BE2C (cell line): ENCODE data around the gene CGB3.

ENCODE experiments used
- DNase-seq: peaks from one replicate; pipeline ENCODE4 v3.0.0-alpha.2; 2020
- H3K27me3 ChIP-seq: fragments of 250-450 bp; sonication (Bioruptor Pico); 2 replicates; pipeline ENCODE4 v1.5.1; 2020; ENCODE audit warnings: mild to moderate bottlenecking
- H3K36me3 ChIP-seq: fragments of 250-450 bp; sonication (Bioruptor Pico); 2 replicates; pipeline ENCODE4 v1.5.1; 2020; ENCODE audit warnings: mild to moderate bottlenecking
- H3K4me1 ChIP-seq: fragments of 250-450 bp; sonication (Bioruptor Pico); 2 replicates; pipeline ENCODE4 v1.5.1; 2020
- H3K4me3 ChIP-seq: 2 replicates; pipeline ENCODE4 v1.5.1; 2011; ENCODE audit warnings: low read depth, low read length
- H3K9me3 ChIP-seq: fragments of 250-450 bp; sonication (Bioruptor Pico); 2 replicates; pipeline ENCODE4 v1.5.1; 2020
- CTCF ChIP-seq: IDR thresholded peaks from 2 replicates; pipeline ENCODE4 v1.5.1; 2012; ENCODE audit warnings: mild to moderate bottlenecking, low read depth, low read length

The CGB3 gene

GRCh38 chr19:49017041-49017665 is 7.0 kb downstream of the CGB3 start, which contains the start of gene LHB:
Gene LHB (minus strand): TSS chr19:49017091. CDS start chr19:49017081, 10 bp downstream.
- Histone ChIP-seq H3K36me3 (peaks cover 21% of the 10 kb centered on the region), H3K9me3 (no peaks in the 10 kb centered on the region), H3K27me3 (no peaks in the 10 kb centered on the region), H3K4me3 (peak within 1 kb of the TSS; percentile 62), H3K4me1 (peaks cover 12% of the 10 kb centered on the region)
- DNase-seq = no peak
- no peak for TF ChIP-seq CTCF

DNA sequence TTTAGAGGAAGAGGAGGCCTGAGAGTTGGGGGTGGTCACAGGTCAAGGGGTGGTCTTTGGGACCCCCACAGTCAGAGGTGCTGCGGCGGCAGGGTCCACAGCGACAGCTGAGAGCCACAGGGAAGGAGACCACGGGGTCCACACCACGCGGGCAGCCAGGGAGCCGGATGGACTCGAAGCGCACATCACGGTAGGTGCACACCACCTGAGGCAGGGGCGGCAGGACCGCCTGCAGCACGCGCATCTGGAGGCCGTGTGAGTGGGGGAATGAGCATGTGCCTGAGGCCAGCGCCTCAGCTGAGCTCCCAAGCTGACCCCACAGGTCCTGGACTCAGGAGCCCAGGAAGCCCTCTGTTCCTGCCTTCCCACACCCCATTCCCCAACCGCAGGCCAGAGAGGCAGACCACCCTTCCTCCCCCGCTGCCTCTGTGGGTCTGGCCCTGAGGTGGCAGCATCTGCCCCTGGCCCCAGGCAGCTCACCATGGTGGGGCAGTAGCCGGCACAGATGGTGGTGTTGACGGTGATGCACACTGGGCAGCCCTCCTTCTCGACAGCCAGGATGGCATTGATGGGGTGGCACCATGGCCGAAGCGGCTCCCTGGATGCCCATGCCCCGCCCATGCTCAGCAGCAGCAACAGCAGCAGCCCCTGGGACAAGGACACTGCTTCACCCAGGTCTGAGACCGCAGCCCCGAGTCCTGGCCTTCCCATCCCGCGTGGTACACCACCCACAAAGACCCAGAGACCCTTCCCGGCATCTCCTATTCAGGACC is 7.9 kb downstream of the CGB3 start:
- Histone ChIP-seq H3K36me3 (peaks cover 29% of the 10 kb centered on the region), H3K4me3 (no peak overlapping the region), H3K9me3 (no peaks in the 10 kb centered on the region), H3K4me1 (peaks cover 12% of the 10 kb centered on the region), H3K27me3 (no peaks in the 10 kb centered on the region)
- no peak for TF ChIP-seq CTCF
- DNase-seq = no peak

DNA sequence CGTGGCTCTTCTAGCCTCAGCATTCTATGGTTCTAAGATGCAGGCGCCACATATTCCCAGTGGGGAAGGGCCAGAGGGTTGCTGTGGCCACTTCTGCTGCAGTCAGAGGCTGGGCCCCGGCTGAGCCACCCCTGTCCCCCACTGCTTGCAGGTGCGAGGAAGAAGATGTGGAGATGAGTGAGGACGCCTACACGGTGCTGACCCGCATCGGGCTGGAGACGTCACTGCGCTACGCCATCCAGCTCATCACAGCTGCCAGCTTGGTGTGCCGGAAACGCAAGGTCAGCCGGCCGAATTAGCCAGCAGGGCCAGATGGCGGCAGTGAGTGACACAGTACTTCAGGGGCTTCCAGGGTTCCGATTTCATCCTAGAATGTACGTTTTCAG is 9.3 kb downstream of the CGB3 start:
- Histone ChIP-seq H3K36me3 (peaks cover 40% of the 10 kb centered on the region), H3K4me3 (no peak overlapping the region), H3K27me3 (no peaks in the 10 kb centered on the region), H3K4me1 (peaks cover 5% of the 10 kb centered on the region), H3K9me3 (no peaks in the 10 kb centered on the region)
- DNase-seq = no peak
- TF ChIP-seq CTCF = no peak

DNA sequence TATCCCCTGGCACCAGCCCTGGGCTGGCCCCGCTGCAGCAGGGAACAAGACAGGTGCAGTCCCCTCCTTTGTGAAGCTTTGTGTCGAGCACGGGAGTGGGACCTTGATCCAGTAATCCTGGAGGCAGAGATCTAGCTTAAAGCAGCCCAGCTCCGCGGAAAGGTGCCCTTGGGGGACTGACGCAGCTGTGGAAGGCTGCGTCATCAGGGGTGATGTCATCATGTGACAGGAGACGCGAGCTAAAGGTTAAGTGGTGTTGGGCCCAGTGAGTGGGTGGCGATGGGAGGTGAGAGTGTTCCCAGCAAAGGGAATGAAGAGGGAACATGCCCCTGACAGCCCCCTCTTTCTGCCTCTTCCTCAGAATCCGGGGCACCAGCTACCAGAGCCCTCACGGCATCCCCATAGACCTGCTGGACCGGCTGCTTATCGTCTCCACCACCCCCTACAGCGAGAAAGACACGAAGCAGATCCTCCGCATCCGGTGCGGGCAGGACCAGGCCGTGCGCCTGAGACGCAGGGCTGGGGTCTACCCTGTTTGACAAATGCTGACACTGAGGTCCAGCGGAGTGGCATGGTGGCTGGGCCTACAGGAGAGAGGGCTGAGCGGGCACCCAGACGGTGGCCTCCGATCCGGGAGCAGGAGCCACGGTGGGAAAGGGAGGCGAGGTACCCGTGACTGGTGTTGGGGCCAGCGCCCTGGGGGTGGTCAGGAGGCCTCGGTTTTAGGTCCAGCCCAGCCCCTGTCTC is 9.8 kb downstream of the CGB3 start:
- Histone ChIP-seq H3K9me3 (no peaks in the 10 kb centered on the region), H3K27me3 (no peaks in the 10 kb centered on the region), H3K36me3 (peaks cover 46% of the 10 kb centered on the region), H3K4me1 (peaks cover 2% of the 10 kb centered on the region), H3K4me3 (no peak overlapping the region)
- TF ChIP-seq CTCF = no peak
- no peak for DNase-seq

GRCh38 chr19:49011194-49011593 is 12.9 kb downstream of the CGB3 start:
- DNase-seq = no peak
- Histone ChIP-seq H3K9me3 (no peaks in the 10 kb centered on the region), H3K4me1 (no peaks in the 10 kb centered on the region), H3K27me3 (no peaks in the 10 kb centered on the region), H3K36me3 (peaks cover 66% of the 10 kb centered on the region), H3K4me3 (no peak overlapping the region)
- TF ChIP-seq CTCF = no peak
